NOMO-1 (cell line): Measurements from ENCODE around the gene MED13L.

Experiments
- DNase-seq, 2 experiments: peaks; one replicate each; lab custom pipeline; 2025; ENCODE audit not compliant: unreplicated experiment in 2 of 2; lab: John Stamatoyannopoulos, UW

The MED13L gene

DNA sequence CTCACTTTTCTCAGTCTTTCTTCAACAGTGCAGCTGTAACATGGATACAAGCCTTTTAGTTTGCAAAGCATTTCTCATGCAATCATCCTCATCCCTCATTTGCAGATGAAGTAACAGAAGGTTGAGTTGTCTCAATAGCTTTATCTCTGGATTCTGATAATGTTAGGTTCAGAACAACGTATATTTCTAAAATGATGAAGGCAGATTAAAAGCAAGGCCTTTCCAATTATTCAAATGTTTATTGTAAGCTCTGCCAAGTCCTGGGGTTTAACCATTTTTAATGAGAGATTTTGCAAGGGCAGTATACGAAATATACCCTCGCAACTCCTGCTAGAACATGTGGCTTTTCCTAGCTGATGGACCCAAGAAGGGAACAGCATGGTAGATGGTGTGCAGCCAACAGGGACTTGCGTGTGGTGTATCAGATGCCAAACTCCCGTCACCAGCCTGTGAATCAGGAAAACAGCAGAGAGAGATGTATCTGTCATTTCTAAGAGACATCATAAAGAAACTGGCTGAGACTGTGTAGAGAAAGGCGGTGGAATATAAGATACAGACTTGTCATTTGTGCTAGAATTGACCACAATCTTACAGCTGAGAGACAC is 319.7 kb downstream of the MED13L start:
- no peak for DNase-seq

DNA sequence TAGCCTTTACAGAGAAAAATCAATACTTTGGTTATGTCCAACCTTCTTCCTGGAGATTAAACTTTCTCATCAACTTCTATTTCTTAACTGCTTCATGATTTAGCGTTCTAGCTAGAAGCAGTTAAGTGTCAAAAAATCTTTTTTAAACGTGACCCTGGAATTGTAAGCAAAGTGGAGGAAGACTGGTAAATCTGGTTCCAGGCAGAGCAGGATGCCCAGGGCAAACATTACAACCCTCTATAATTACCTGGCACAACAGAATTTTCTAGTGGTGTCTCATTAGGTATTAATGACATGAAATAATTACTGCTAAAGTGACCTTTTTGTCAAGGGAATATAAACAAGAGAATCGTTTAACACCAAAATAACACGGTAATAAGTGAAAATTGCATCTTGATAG is 320.8 kb downstream of the MED13L start:
- DNase-seq, result no peak

DNA sequence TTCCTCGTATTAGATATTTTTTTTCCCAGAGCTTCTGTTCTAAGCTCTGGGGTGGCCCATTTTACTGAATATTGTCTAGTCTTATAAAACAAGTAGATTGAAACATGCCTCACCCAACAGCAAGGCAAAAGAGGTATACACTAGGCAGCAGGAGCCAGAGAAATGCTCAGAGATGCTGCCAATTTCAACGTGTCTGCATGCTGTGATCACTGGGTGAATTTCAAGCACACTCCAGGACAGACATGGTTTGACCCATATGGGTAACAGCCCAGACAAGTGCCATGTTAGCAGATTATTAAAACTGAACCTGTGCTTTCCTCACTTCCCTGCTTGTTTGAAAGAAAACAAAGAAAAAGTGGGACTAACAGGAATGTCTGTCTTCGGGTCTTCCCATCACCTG is 321.3 kb downstream of the MED13L start:
- DNase-seq, result no peak

DNA sequence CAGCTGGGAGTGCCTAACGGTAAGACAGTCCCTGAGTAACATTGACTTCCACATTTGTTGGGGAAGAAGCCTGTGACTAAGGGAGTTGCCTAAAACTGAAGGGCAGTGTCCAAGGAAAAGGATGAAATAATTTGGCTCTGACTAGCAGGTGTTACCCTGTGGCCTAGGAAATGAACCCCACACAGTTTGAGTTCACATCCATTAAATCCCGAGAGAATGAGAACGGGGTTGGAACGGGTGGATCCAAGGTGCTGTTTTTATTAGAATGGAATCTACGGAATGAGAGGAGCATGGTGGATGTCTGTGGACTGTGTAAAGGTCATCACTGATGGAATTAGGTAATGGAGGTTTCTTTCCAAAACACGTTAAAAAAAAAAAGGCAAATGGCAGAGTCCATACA is 324.0 kb downstream of the MED13L start:
- DNase-seq, result no peak

DNA sequence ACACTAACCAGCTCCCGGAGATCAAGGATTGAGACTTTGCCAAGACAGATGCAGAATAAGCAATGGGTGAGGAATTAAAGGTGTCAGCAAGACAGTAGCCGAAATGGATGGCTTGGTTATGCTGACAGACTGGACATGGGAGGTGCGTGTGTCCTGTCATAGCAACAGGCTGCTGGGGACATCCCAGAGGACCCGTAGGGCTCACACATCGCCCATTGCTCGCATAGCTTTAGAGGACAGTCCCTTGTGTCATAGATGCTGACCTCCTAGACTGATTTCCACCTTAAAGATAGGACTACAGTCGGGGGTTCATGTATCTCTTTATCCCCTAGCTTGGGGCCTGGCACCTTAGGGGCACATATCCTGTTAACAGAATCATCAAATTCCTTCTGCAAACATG is 324.5 kb downstream of the MED13L start:
- no peak for DNase-seq

DNA sequence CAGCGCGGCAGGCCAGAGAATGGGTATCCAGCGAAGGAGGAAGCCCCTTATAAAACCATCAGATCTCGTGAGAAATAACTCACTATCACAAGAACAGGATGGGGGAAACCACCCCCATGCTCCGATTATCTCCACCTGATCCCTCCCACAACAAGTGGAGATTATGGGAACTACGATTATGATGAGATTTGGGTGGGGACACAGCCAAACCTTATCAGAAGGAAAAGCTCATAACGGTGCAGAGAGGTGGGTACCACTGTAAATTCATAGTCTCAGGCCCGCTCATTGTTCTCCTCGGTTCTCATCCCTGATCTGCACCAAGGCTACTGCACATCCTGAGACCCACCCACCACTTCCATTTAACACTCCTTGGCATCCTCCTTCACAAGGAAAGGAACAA is 326.5 kb downstream of the MED13L start:
- no peak for DNase-seq

DNA sequence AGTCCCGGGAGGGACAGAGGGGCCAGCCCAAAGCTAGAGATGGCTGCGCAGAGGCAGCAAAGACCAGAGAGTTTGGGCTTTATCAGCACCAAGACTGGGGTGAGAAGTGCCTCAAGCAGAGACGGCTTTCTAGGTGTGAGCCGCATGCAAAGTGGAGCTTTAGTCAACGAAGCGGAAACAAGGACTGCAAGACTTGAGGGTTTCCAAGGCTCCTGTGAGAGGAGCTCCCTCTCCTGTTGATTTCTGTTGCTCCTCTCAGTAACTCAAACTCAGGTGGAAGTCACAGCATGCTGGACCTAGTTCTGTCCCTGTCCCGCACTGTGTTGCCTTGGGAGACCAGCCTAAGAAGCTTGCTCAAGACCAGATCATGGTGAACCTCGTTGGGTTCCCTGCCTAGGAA is 327.8 kb downstream of the MED13L start:
- no peak for DNase-seq

DNA sequence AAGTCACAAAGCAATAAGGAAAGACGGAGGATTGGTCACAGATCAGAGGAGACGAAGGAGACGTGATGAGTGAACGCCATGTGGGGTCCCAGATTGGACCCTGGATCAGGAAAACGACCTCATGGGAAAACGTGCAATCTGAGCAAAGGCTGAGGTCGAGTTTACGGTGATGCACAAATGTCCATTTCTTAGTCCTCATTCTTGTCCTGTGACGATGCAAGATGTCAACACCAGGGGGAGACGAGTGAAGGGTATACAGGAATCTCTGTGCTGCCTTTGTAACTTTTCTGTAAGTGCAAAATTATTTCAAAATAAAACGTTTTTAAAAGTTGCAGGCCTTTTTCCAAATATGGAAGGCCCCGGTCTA is 329.8 kb downstream of the MED13L start:
- DNase-seq, result no peak

DNA sequence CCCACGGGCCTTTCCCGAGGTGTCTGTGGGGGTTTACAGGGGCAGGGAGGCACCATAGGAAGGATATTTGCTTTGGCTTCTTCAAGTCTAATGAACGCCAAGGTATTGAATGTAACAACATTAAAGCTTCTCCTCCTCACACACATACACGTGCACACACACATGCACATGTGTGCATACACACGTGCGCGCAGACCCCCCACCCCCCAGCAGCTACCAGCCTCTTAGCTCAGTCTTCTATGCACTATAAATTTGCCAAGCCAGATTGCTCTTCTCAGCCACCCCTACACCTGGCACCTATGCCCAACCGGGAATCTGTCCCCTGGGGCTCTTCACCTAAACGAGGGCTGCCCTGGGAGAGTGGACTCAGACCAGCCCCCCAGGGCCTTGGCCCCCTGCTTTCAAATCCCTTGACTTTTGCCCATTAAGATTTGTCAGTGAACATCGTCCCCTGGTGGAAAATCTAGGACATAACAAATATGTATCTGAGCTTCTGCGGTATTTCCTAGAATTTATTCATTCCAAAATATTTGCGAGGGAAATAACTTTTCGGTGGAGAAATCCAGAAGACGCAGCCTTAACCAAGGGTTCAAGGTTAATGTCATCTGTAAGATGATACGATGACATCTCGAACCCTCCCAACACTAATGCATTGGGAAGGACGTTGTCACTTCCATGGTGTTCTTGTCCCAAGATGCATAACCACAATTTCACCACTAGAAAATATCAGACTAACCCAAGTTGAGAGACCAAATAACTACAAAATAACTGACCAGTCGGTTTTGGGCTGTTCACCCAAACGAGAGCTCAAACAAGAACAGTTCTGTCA is 330.4 kb downstream of the MED13L start:
- no peak for DNase-seq

DNA sequence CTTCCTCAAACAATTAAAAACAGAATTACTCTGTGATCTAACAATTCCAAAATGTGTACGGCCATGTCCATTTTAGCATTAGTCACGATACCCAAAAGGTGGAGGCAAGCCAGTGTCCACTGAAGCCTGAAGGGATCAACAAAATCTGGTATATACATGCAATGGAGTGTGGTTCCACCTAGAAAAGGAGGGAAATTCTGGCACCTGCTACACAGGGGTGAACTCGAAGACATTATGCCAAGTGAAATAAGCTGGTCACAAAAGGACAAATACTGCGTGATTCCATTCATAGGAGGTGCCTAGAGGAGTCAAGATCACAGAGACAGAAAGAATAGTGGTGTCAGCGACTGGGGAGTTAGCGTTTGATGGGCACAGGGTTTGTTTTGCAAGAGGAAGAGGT is 331.4 kb downstream of the MED13L start:
- DNase-seq, result no peak

DNA sequence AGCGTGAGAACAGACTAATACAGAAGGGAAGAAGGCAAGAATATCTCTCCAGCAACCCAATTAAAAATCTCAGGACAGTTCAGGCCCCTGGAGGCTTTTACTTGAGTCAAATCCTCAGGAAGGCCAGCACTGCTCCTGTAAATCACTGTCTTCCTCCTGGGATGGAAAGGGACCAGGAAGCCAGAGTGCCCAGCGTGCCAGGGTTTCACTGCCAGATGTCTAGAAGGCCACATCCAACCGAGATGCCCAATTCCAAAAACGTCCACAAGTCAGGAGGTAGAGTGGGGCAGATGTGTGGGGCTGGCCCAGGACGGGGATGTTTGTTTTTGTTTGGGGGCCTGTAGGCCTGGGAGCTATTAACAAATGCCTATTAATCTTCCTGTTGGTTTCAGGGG is 332.0 kb downstream of the MED13L start:
- DNase-seq, result no peak

DNA sequence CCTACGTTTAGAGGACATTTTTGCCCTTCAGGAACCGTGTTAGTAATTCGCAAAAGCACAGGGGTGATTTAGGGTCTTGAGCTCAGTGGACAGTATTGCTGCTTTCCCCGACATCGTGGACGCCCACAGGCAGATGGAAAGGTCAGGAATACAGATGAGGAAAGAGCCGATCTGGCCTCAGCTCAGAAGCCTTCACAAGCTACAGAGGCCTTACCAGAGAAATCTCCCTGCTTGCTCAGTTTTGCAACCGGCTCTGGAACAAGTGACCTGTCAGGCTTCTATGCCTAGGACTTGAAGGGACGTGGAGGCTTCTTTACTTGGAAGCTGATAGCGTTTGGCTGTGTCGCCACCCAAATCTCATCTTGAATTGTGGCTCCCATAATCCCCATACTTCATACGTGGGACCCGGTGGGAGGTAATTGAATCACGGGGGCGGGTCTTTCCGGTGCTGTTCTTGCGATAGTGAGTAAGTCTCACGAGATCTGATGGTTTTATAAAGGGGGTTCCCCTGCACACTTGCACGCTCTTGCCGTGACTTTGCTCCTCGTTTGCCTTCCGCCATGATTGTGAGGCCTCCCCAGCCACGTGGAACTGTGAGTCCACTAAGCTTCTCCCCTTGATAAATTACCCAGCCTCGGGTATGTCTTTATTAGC is 332.5 kb downstream of the MED13L start:
- DNase-seq, result no peak

DNA sequence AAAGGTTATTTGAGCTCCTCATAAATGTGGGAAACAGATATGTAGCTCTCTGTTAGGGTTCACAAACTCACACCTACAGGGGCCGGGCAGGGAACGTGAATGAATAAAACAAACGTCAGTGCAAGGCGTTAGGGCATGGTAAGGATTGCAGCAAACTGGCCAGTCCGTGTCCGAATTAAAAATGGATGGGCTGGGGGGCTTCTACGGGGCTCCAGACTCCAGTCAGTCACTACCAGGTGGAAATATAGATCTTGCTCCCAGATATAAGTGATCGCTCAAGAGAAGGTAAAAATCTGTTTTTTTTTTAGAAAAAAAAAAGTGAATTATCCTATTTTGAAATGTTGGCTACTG is 333.1 kb downstream of the MED13L start:
- DNase-seq, result no peak

DNA sequence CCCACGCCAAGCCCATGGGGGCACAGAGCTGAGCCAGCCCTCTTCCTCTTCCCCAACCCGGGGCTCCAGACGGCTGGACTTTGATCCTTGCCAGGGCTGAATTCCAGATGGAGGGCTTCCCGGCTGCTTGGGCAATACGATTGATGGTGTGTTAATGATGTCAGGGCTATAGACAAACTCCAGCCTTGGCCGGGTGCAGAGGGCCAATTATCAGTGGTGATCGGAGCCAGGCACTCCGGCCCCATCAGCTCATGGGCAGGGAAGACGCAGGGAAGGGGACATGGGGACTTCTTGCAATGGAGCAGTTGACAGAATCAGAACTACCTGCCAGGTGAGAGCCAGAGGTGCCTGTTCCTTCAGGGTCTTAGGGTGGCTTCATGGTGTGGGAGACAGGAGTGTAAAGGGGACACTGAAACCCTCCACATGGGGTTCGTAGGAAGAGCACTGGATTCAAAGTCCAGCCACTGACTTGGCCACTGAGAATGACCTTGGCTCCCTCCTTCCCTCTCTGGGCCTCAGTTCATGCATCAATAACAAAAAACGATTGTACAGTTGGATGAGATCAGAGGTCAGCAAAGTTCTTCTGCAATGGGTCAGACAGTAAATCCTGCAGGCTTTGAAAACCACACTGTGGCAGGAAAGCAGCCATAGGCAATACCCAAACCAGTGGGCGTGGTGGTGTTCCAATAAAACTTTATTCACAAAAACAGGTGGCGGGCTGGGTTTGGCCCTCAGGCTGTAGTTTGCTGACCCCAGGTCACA is 333.7 kb downstream of the MED13L start:
- DNase-seq, result no peak

DNA sequence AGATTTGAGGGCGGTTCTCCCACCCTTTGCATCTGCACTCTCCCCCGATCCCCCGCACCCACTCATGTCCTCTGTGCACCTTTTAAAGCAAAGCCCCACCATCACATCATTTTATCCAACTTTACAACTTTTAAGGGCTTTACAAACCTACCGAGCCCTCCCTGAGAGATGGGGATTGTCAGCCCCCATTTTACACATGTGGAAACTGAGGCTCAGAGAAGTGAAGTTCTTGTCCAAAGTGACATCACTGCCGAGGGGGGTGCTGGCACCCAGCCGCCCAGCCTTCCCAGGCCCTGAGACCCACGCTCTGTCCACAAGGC is 334.2 kb downstream of the MED13L start:
- DNase-seq, result no peak

DNA sequence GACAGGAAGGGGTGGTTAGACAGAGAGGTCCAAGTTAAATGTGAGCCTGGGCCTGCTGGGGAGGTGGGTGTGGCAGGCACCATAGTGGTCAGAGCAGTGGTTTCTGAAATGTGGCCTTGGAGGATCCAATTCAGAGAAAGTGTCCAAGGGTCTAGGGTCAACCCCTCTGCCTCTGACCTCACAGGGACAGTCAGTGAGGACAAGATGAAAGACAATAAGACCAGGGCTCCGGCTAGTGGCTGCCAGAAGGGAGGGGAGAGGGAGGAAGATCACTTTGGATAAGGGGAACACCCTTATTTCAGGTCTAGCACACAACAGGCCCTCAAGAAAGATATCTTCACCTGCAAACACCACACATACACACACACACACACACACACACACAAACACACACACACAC is 335.1 kb downstream of the MED13L start:
- no peak for DNase-seq

DNA sequence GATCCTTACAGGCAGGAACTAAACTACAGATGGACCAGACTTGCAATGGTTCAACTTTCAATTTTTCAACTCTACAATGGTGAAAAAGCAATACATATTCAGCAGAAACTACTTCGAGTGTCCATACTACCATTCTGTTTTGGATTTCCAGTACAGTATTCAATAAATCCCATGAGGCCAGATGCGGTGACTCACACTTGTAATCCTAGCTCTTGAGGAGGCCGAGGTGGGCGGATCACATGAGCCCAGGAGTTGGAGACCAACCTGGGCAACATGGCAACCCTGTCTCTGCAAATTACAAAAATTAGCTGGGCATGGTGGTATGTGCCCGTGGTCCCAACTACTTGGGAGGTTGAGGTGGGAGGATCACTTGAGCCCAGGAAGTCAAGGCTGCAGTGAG is 336.1 kb downstream of the MED13L start:
- DNase-seq, result no peak

DNA sequence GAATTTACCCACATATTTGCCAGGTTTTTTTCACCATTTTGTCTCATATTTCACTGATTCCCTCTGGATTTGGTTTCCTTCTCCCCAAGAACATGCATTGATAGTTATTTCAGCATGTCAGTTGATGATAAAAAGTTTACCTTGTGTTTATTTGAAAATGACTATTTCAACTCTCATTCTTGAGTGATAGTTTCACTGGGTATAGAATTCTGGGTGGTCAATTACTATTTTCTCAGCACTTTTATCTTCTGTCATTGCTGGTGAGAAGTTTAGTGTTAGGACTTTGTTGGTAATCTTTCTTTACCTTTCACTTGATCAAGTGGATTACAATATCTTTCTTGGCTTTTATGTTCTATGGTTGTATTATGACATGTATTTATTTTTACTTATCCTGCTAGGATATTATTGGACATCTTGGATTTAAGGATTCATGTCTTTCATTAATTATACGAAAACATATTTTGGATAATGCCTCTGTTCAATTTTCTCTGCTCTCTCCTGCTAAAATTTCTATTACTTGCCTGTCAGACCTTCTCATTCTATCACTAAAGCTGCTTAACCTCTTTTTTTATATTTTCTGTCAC is 338.6 kb downstream of the MED13L start:
- no peak for DNase-seq

DNA sequence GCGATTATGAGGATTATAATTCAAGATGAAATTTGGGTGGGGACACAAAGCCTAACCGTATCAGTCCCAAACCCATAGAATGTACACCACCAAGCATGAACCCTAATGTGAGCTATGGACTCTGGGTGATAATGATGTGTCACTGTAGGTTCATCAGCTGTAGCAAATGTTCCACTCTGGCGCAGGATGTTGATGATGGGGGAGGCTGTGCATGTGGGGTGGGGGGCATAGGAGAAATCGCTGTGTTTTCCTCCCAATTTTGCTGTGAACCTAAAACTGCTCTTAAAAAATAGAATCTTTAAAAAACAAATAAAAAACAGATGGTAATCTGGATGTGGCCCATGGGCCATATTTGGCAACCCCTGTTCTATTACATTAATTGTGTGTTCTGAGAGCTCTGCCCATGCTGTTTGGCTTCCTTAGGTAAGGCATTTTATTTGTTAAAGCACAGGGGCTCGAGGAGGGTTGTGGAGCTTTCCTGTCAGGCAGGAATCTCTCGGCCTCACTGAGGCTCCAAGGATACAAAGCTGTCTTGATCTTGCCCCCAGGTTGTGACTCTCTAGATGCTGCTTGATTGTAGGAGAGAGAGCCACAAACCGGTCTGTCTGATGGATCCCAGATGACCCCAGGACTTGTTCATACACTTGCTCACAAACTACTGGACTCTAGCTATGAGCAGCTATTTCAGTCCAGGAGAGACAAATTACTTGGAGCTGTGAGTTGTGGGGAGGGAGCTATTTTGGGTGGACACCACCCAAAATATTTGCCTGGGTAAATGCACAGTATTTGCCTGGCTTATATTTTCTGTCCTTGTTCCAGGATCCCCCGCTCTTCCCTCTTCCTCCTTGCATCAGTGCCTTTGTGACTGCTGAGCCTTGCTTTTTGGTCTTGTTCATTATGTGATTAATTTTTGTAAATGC is 340.2 kb downstream of the MED13L start:
- DNase-seq, result no peak

DNA sequence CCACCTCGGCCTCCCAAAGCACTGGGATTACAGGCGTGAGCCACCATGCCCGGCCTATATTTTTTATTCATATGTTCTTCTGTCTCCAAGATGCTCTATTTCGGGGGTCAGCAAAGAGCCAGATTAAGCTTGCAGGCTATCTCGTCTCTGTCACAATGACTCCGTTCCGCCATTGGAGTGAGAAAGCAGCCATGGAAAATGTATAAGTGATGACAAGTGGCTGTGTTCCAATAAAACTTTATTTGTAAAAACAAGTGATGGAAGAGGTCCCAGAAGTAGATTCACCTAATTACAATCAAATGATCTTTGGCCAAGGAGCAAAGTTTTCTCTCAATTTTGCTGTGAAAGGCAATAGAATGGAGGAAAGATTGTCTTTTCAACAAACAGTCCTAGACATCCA is 342.6 kb downstream of the MED13L start:
- DNase-seq, result no peak
